Gastrocnemius medialis (tissue), 4 donors: ENCODE results near the gene ZNF714.

ENCODE experiments used
- POLR2A ChIP-seq, 2 donors: fragments of 450-650 bp; IDR thresholded peaks; one replicate each; pipeline ENCODE4 v1.6.1; 2017; ENCODE audit warnings: antibody characterized with exemption in 2 of 2, mild to moderate bottlenecking in 2 of 2, moderate library complexity in 2 of 2
- TF ChIP-seq, protein P1 (sequence below), 5 experiments: fragments of 450-650 bp in 3 of 5; fragments of 200-600 bp in 2 of 5; sonication (generic) in 2 of 5; IDR thresholded peaks in 4 of 5; conservative IDR thresholded peaks in 1 of 5; 1 replicate in 4 of 5; 2 replicates in 1 of 5; pipeline ENCODE4 v1.5.1; 2016 to 2019; ENCODE audit warnings: antibody characterized with exemption in 5 of 5, mild to moderate bottlenecking in 3 of 5, moderate library complexity in 3 of 5

GRCh38 chr19:21045028-21045427 lies 37.0 kb upstream of the ZNF714 start:
- TF ChIP-seq, protein P1, sequence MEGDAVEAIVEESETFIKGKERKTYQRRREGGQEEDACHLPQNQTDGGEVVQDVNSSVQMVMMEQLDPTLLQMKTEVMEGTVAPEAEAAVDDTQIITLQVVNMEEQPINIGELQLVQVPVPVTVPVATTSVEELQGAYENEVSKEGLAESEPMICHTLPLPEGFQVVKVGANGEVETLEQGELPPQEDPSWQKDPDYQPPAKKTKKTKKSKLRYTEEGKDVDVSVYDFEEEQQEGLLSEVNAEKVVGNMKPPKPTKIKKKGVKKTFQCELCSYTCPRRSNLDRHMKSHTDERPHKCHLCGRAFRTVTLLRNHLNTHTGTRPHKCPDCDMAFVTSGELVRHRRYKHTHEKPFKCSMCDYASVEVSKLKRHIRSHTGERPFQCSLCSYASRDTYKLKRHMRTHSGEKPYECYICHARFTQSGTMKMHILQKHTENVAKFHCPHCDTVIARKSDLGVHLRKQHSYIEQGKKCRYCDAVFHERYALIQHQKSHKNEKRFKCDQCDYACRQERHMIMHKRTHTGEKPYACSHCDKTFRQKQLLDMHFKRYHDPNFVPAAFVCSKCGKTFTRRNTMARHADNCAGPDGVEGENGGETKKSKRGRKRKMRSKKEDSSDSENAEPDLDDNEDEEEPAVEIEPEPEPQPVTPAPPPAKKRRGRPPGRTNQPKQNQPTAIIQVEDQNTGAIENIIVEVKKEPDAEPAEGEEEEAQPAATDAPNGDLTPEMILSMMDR (IDR thresholded peaks at IDR 0.05 in 4 of 5, conservative IDR thresholded peaks at IDR 0.05 in 1 of 5), result no peak
- no peak for TF ChIP-seq POLR2A (IDR thresholded peaks at IDR 0.05)
